RWPE1 (cell line): ENCODE data around the gene IBSP.

Source experiments
- CTCF ChIA-PET: fragments of 350-600 bp; sonication (Branson Sonifier 250); formaldehyde crosslinking; extraction: SDS; loops from one replicate; lab custom pipeline; 2021; lab: Yijun Ruan, JAX
- POLR2A ChIA-PET: fragments of 400-600 bp; formaldehyde crosslinking; extraction: SDS; loops from one replicate; lab custom pipeline; 2020; ENCODE audit warnings: antibody characterized with exemption; ENCODE audit not compliant: low non-redundant PET; lab: Yijun Ruan, JAX
- DNase-seq: peaks from one replicate; pipeline ENCODE4 v3.0.0; 2012; ENCODE audit warnings: low spot score
- H3K27ac ChIP-seq: fragments of 450-650 bp; 2 replicates; pipeline ENCODE4 v1.5.1; 2017
- TF ChIP-seq, protein P1 (sequence below): fragments of 450-650 bp; conservative IDR thresholded peaks from 2 replicates; pipeline ENCODE4 v1.5.1; 2017; ENCODE audit warnings: low read depth, mild to moderate bottlenecking

IBSP gene

GRCh38 chr4:87785731-87786509 is 13.4 kb upstream of the IBSP start:
- DNase-seq, result no peak
- TF ChIP-seq, protein P1, sequence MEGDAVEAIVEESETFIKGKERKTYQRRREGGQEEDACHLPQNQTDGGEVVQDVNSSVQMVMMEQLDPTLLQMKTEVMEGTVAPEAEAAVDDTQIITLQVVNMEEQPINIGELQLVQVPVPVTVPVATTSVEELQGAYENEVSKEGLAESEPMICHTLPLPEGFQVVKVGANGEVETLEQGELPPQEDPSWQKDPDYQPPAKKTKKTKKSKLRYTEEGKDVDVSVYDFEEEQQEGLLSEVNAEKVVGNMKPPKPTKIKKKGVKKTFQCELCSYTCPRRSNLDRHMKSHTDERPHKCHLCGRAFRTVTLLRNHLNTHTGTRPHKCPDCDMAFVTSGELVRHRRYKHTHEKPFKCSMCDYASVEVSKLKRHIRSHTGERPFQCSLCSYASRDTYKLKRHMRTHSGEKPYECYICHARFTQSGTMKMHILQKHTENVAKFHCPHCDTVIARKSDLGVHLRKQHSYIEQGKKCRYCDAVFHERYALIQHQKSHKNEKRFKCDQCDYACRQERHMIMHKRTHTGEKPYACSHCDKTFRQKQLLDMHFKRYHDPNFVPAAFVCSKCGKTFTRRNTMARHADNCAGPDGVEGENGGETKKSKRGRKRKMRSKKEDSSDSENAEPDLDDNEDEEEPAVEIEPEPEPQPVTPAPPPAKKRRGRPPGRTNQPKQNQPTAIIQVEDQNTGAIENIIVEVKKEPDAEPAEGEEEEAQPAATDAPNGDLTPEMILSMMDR, result no peak
- POLR2A ChIA-PET, result no interaction called here
- CTCF ChIA-PET, result no interaction called here
- no peak overlapping the region for H3K27ac ChIP-seq

DNA sequence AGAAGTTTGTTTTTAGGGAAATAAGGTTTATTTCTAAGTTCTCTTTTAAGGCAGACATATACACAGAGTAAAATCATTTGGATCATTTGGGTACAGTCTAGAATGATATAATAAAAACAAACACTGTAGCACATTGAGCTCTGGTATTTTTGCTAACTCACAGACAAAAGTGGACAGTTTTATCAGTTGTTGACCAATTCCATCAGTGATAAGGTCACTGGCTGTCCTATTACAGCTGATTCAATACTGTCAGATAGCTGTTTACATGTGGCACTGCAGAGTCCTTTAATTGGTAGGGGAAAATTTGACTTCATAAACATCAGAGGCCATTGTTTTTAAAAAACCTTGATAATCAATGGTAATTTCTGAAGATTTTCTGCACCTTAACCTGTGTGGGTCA is 3.5 kb downstream of the IBSP start:
- DNase-seq, result no peak
- no peak overlapping the region for H3K27ac ChIP-seq
- POLR2A ChIA-PET, result no interaction called here
- TF ChIP-seq, protein P1, result no peak
- CTCF ChIA-PET, result no interaction called here

GRCh38 chr4:87803421-87803820 is 4.1 kb downstream of the IBSP start:
- CTCF ChIA-PET, result no interaction called here
- POLR2A ChIA-PET, result no interaction called here
- DNase-seq, result no peak
- no peak overlapping the region for H3K27ac ChIP-seq
- TF ChIP-seq, protein P1, result no peak

DNA sequence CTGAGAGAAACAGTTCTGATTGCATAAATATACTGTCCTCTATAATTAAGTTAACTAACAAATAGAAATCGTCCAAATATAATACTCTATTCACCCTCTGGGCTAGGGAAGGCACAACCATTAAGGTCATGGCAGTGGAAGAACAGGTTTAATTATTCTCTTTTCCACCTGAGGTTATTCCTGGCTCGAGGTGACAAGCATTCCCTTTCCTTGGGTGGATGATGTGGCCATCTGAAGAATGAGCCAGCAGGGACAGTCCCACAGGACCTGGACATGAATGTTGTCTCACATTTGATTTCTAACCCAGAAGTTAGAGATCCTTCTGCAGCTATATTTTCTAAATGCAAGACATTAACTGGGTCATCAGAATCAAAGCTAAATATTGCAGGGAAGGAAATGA is 5.5 kb downstream of the IBSP start:
- TF ChIP-seq, protein P1, result no peak
- no peak overlapping the region for H3K27ac ChIP-seq
- ChIA-PET CTCF (interaction anchor here (0.8 kb wide), 1 partner anchor 140 kb away, joined by 3 read pairs; no protein-coding TSS in a partner anchor), POLR2A (no interaction called here)
- DNase-seq, result no peak

GRCh38 chr4:87805971-87806370 is 6.6 kb downstream of the IBSP start:
- ChIA-PET POLR2A (no interaction called here), CTCF (no interaction called here)
- peak; percentile 4 for DNase-seq
- no peak overlapping the region for H3K27ac ChIP-seq
- TF ChIP-seq, protein P1, result no peak

- TF ChIP-seq, protein P1, result no peak
- H3K27ac ChIP-seq, result no peak overlapping the region
- no peak for DNase-seq
- POLR2A ChIA-PET, result no interaction called here
- CTCF ChIA-PET, result no interaction called here
Observed at GRCh38 chr4:87806520-87806919, 7.2 kb downstream of the IBSP start.
